Peyer's patch (tissue), 4 donors: ENCODE measurements around the gene HS3ST1. TPM values are rescaled to one million over a fixed set of nuclear protein-coding genes. Genes with fewer than 3 reads are reported as not detected.

ENCODE experiments used
- DNase-seq, 3 donors: peaks; one replicate each; pipeline ENCODE4 v3.0.0-alpha.2; 2017 to 2019
- H3K27ac ChIP-seq, 4 donors: fragments of 200-600 bp; sonication (generic); one replicate each; pipeline ENCODE4 v1.5.1; 2016 to 2019
- H3K27me3 ChIP-seq, 2 donors: fragments of 200-600 bp; sonication (generic); one replicate each; pipeline ENCODE4 v1.5.1; 2019
- H3K36me3 ChIP-seq, 3 donors: fragments of 200-600 bp; sonication (generic); one replicate each; pipeline ENCODE4 v1.5.1; 2016 to 2019
- H3K4me1 ChIP-seq, 4 donors: fragments of 200-600 bp; sonication (generic); one replicate each; pipeline ENCODE4 v1.5.1; 2016 to 2019
- H3K4me3 ChIP-seq, 4 donors: fragments of 200-600 bp; sonication (generic); 1 replicate in 3 of 4; 2 replicates in 1 of 4; pipeline ENCODE4 v1.5.1; 2016 to 2019; ENCODE audit warnings: mild to moderate bottlenecking in 1 of 4
- H3K9me3 ChIP-seq, 4 donors: fragments of 200-600 bp; sonication (generic); one replicate each; pipeline ENCODE4 v1.5.1; 2016 to 2019; ENCODE audit warnings: mild to moderate bottlenecking in 1 of 4
- CTCF ChIP-seq, 6 experiments: fragments of 450-650 bp in 4 of 6; fragments of 200-600 bp in 2 of 6; sonication (generic) in 1 of 6; IDR thresholded peaks; one replicate each; pipeline ENCODE4 v1.5.1; 2017 to 2019; ENCODE audit warnings: antibody characterized with exemption in 6 of 6, mild to moderate bottlenecking in 3 of 6, moderate library complexity in 1 of 6
- POLR2A ChIP-seq, 2 donors: fragments of 450-650 bp; IDR thresholded peaks; one replicate each; pipeline ENCODE4 v1.5.1; 2017; ENCODE audit warnings: antibody characterized with exemption in 2 of 2, mild to moderate bottlenecking in 2 of 2, moderate library complexity in 2 of 2
- total RNA-seq, 4 donors: library from RNA; depleted of rRNA; stranded (reverse); fragments of >200 nt; gene quantifications; one replicate each; pipeline ENCODE4 v1.1.0, GENCODE V29; 2016

Gene HS3ST1
- total RNA-seq, 4 donors from 2014 or later: 1.3 to 15.9 (median 3.0) TPM

- H3K36me3 ChIP-seq: no peaks in the 10 kb centered on the region
- no peak for DNase-seq
- no peak overlapping the region for H3K27ac ChIP-seq
- H3K9me3 ChIP-seq: no peaks in the 10 kb centered on the region
- no peaks in the 10 kb centered on the region for H3K27me3 ChIP-seq
- no peak for TF ChIP-seq CTCF (IDR thresholded peaks at IDR 0.05)
- TF ChIP-seq POLR2A (IDR thresholded peaks at IDR 0.05): no peak
- H3K4me3 ChIP-seq: no peak overlapping the region
- no peaks in the 10 kb centered on the region for H3K4me1 ChIP-seq
Observed at GRCh38 chr4:11416767-11417113, 12.0 kb downstream of the HS3ST1 start.

- Histone ChIP-seq H3K27me3 (no peaks in the 10 kb centered on the region), H3K27ac (no peak overlapping the region), H3K9me3 (no peaks in the 10 kb centered on the region), H3K36me3 (no peaks in the 10 kb centered on the region), H3K4me1 (no peaks in the 10 kb centered on the region), H3K4me3 (no peak overlapping the region)
- DNase-seq: no peak
- TF ChIP-seq CTCF (IDR thresholded peaks at IDR 0.05): no peak
Observed at GRCh38 chr4:11416071-11416766, 12.5 kb downstream of the HS3ST1 start.

- Histone ChIP-seq H3K27me3 (no peaks in the 10 kb centered on the region), H3K27ac (no peak overlapping the region), H3K4me1 (no peaks in the 10 kb centered on the region), H3K4me3 (no peak overlapping the region), H3K9me3 (no peaks in the 10 kb centered on the region), H3K36me3 (no peaks in the 10 kb centered on the region)
- DNase-seq: no peak
- TF ChIP-seq CTCF (IDR thresholded peaks at IDR 0.05) (no peak), POLR2A (IDR thresholded peaks at IDR 0.05) (no peak)
Observed at GRCh38 chr4:11415409-11416070, 13.2 kb downstream of the HS3ST1 start.

GRCh38 chr4:11412211-11412610 lies 16.5 kb downstream of the HS3ST1 start:
- DNase-seq: no peak
- no peak for TF ChIP-seq POLR2A (IDR thresholded peaks at IDR 0.05)
- TF ChIP-seq CTCF (IDR thresholded peaks at IDR 0.05): no peak
- H3K36me3 ChIP-seq: no peaks in the 10 kb centered on the region
- H3K27me3 ChIP-seq: no peaks in the 10 kb centered on the region
- H3K9me3 ChIP-seq: no peaks in the 10 kb centered on the region
- no peak overlapping the region for H3K4me3 ChIP-seq
- H3K4me1 ChIP-seq: no peaks in the 10 kb centered on the region
- H3K27ac ChIP-seq: no peak overlapping the region

GRCh38 chr4:11409632-11410031 lies 19.1 kb downstream of the HS3ST1 start:
- Histone ChIP-seq H3K27ac (no peak overlapping the region), H3K4me3 (no peak overlapping the region), H3K27me3 (no peaks in the 10 kb centered on the region), H3K36me3 (no peaks in the 10 kb centered on the region), H3K4me1 (no peaks in the 10 kb centered on the region), H3K9me3 (no peaks in the 10 kb centered on the region)
- DNase-seq: no peak
- TF ChIP-seq CTCF (IDR thresholded peaks at IDR 0.05) (no peak), POLR2A (IDR thresholded peaks at IDR 0.05) (no peak)
